BE2C (cell line): ENCODE results near the gene FOXO3.

Source experiments
- DNase-seq: peaks from one replicate; pipeline ENCODE4 v3.0.0-alpha.2; 2020
- H3K27me3 ChIP-seq: fragments of 250-450 bp; sonication (Bioruptor Pico); 2 replicates; pipeline ENCODE4 v1.5.1; 2020; ENCODE audit warnings: mild to moderate bottlenecking
- H3K36me3 ChIP-seq: fragments of 250-450 bp; sonication (Bioruptor Pico); 2 replicates; pipeline ENCODE4 v1.5.1; 2020; ENCODE audit warnings: mild to moderate bottlenecking
- H3K4me1 ChIP-seq: fragments of 250-450 bp; sonication (Bioruptor Pico); 2 replicates; pipeline ENCODE4 v1.5.1; 2020
- H3K4me3 ChIP-seq: 2 replicates; pipeline ENCODE4 v1.5.1; 2011; ENCODE audit warnings: low read depth, low read length
- H3K9me3 ChIP-seq: fragments of 250-450 bp; sonication (Bioruptor Pico); 2 replicates; pipeline ENCODE4 v1.5.1; 2020
- TF ChIP-seq, protein P1 (sequence below): IDR thresholded peaks from 2 replicates; pipeline ENCODE4 v1.5.1; 2012; ENCODE audit warnings: mild to moderate bottlenecking, low read depth, low read length

FOXO3 gene

DNA sequence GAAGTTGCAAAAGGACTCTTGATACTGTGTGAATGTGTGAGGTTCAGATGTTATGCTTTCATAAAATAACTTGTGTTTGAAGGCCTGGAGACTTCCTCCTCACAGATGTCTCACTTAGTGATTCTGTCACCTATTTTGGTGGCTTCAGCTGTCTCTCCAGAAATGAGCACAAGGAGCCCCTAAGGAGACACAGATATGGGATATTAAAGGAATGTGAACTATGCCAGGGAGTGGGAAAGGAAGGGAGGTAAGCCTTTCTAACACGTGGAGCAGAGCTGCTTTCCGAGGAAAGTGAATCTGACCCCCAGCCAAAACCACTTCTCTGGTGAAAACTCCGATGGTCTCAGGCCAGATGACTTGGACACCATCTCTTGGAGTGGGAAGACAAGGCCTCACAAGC lies 10.5 kb upstream of the FOXO3 start:
- DNase-seq: no peak
- Histone ChIP-seq H3K27me3 (no peaks in the 10 kb centered on the region), H3K4me1 (no peaks in the 10 kb centered on the region), H3K4me3 (no peak overlapping the region), H3K36me3 (no peaks in the 10 kb centered on the region), H3K9me3 (no peaks in the 10 kb centered on the region; the same call in 1 of the 2 replicates)
- TF ChIP-seq, protein P1, sequence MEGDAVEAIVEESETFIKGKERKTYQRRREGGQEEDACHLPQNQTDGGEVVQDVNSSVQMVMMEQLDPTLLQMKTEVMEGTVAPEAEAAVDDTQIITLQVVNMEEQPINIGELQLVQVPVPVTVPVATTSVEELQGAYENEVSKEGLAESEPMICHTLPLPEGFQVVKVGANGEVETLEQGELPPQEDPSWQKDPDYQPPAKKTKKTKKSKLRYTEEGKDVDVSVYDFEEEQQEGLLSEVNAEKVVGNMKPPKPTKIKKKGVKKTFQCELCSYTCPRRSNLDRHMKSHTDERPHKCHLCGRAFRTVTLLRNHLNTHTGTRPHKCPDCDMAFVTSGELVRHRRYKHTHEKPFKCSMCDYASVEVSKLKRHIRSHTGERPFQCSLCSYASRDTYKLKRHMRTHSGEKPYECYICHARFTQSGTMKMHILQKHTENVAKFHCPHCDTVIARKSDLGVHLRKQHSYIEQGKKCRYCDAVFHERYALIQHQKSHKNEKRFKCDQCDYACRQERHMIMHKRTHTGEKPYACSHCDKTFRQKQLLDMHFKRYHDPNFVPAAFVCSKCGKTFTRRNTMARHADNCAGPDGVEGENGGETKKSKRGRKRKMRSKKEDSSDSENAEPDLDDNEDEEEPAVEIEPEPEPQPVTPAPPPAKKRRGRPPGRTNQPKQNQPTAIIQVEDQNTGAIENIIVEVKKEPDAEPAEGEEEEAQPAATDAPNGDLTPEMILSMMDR: no peak

DNA sequence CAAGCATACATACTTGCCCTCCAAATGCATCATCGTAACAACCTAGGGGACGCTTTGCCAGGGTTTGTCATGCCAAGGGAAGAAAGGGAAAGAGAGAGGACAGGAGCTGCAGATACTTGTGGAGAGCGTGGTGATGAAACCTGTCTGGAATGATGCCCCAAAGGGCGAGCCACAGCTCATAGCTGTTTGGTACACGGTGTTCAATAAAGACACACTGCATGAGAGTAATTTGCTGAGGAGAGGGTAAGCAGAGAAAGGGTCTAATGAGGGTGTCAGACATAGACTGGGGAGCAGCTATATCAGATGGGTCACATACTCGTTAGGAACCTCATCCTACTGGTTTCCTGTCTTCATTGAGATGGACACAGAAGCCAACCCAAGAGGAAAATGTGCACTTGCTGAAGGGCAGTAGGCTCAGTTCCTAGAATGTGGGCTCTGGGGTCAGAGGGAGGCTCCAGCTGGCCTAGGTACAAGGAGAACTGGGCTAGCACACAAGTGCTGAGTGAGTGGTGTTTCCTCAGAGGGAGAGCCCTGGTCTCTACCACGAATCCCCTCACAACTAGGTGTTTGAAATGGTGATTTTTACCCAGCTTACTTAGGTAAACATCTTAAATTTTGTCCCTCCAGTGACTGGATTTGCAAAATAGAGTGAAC lies 5.2 kb upstream of the FOXO3 start:
- no peak for DNase-seq
- no peaks in the 10 kb centered on the region for H3K9me3 ChIP-seq
- TF ChIP-seq, protein P1: no peak
- H3K27me3 ChIP-seq: no peaks in the 10 kb centered on the region
- peaks cover 5% of the 10 kb centered on the region for H3K4me1 ChIP-seq
- H3K4me3 ChIP-seq: no peak overlapping the region
- no peaks in the 10 kb centered on the region for H3K36me3 ChIP-seq

GRCh38 chr6:108556250-108556649 lies 4.5 kb upstream of the FOXO3 start:
- no peak for DNase-seq
- peaks cover 5% of the 10 kb centered on the region for H3K4me1 ChIP-seq
- no peaks in the 10 kb centered on the region for H3K27me3 ChIP-seq
- no peaks in the 10 kb centered on the region for H3K36me3 ChIP-seq
- TF ChIP-seq, protein P1: no peak
- no peak overlapping the region for H3K4me3 ChIP-seq
- H3K9me3 ChIP-seq: no peaks in the 10 kb centered on the region

GRCh38 chr6:108556866-108557493 lies 3.7 kb upstream of the FOXO3 start:
- DNase-seq: no peak
- Histone ChIP-seq H3K27me3 (no peaks in the 10 kb centered on the region), H3K36me3 (no peaks in the 10 kb centered on the region), H3K4me3 (peak overlapping the region; percentile 69), H3K4me1 (peaks cover 5% of the 10 kb centered on the region), H3K9me3 (no peaks in the 10 kb centered on the region)
- TF ChIP-seq, protein P1: no peak

GRCh38 chr6:108557494-108558371 lies 3.0 kb upstream of the FOXO3 start:
- Histone ChIP-seq H3K36me3 (no peaks in the 10 kb centered on the region), H3K27me3 (no peaks in the 10 kb centered on the region), H3K4me3 (peak overlapping the region; percentile 69), H3K9me3 (no peaks in the 10 kb centered on the region), H3K4me1 (peaks cover 5% of the 10 kb centered on the region)
- TF ChIP-seq, protein P1: 0 out of 2 replicates have a peak, but pooled peaks have one; percentile 14
- peak; percentile 87 for DNase-seq
